ENCODE data around the gene STOX1. TPM values are rescaled to one million over a fixed set of nuclear protein-coding genes. Genes with fewer than 3 reads are reported as not detected.

The STOX1 gene
- total RNA-seq, 1 experiment from 2014 or later: 1.9 TPM

GRCh38 chr10:68876246-68877138 lies 49.2 kb downstream of the STOX1 start:
- H3K9me3 Mint-ChIP-seq: no peaks in the 10 kb centered on the region
- peaks cover 47% of the 10 kb centered on the region for H3K4me1 Mint-ChIP-seq
- POLR2A ChIA-PET: interaction anchor here (0.5 kb wide), 1 partner anchor 67 kb away, joined by 9 read pairs; no protein-coding TSS in a partner anchor
- H3K4me3 Mint-ChIP-seq: no peak overlapping the region
- ATAC-seq (no peak), DNase-seq (ENCODE audit: low spot score) (no peak)
- CTCF ChIA-PET: no interaction called here
- TF ChIP-seq ZNF396 (CRISPR knock-in tag; IDR thresholded peaks at IDR 0.05; ENCODE audit: borderline replicate concordance) (no peak), ERG (CRISPR knock-in tag; IDR thresholded peaks at IDR 0.05) (no peak), CTCF (IDR thresholded peaks at IDR 0.05) (no peak), ZNF219 (CRISPR knock-in tag; IDR thresholded peaks at IDR 0.05; ENCODE audit: borderline replicate concordance) (no peak), ZNF423 (CRISPR knock-in tag; IDR thresholded peaks at IDR 0.05) (no peak), E2F1 (CRISPR knock-in tag; IDR thresholded peaks at IDR 0.05) (no peak), ATF1 (CRISPR knock-in tag; IDR thresholded peaks at IDR 0.05) (no peak), FOXP1 (CRISPR knock-in tag; IDR thresholded peaks at IDR 0.05; ENCODE audit: borderline replicate concordance) (no peak), EMX1 (CRISPR knock-in tag; IDR thresholded peaks at IDR 0.05) (no peak), E2F5 (CRISPR knock-in tag; IDR thresholded peaks at IDR 0.05) (no peak), NFYB (CRISPR knock-in tag; conservative IDR thresholded peaks at IDR 0.05; ENCODE audit: low read depth) (no peak), MYBL2 (CRISPR knock-in tag; IDR thresholded peaks at IDR 0.05) (no peak)
- TF ChIP-seq, protein P1, sequence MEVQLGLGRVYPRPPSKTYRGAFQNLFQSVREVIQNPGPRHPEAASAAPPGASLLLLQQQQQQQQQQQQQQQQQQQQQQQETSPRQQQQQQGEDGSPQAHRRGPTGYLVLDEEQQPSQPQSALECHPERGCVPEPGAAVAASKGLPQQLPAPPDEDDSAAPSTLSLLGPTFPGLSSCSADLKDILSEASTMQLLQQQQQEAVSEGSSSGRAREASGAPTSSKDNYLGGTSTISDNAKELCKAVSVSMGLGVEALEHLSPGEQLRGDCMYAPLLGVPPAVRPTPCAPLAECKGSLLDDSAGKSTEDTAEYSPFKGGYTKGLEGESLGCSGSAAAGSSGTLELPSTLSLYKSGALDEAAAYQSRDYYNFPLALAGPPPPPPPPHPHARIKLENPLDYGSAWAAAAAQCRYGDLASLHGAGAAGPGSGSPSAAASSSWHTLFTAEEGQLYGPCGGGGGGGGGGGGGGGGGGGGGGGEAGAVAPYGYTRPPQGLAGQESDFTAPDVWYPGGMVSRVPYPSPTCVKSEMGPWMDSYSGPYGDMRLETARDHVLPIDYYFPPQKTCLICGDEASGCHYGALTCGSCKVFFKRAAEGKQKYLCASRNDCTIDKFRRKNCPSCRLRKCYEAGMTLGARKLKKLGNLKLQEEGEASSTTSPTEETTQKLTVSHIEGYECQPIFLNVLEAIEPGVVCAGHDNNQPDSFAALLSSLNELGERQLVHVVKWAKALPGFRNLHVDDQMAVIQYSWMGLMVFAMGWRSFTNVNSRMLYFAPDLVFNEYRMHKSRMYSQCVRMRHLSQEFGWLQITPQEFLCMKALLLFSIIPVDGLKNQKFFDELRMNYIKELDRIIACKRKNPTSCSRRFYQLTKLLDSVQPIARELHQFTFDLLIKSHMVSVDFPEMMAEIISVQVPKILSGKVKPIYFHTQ (CRISPR knock-in tag; IDR thresholded peaks at IDR 0.05): no peak
- H3K36me3 Mint-ChIP-seq: no peaks in the 10 kb centered on the region
- H3K27me3 Mint-ChIP-seq (ENCODE audit: low read depth): no peaks in the 10 kb centered on the region
- H3K27ac Mint-ChIP-seq: peak overlapping the region; percentile 11; the same call in 1 of the 2 replicates

DNA sequence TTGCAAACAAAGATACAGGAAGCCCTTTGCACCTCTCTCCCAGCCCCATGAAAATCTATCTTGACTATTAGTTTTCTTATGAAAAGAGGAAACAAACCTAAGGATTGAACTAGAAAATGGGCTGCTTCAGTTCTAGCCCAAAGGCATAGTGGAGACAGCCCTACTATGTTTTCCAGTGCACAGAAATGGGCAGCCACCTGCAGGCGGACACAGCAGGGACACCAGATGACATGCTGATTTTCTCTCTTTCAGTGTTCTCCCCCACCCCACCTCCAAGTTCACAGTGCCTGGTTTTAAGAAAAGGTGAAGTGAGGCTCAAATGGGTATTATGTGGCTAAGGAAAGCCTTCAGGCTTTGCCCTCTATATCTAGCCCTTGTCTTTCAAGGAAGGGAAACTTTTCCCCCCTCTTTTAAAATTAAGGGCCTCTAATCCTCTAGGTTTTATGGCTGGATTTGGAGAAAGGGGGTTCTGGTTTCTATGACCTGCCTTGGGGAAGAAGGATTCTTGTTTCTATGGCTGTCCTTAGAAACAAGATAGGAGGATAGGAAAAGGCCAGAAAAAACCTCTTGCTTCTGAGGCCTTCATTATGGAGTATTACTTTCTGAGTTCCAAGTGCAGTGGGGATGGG lies 50.3 kb downstream of the STOX1 start:
- Mint-ChIP-seq H3K36me3 (no peaks in the 10 kb centered on the region), H3K27ac (no peak overlapping the region), H3K4me3 (no peak overlapping the region), H3K27me3 (ENCODE audit: low read depth) (no peaks in the 10 kb centered on the region), H3K9me3 (no peaks in the 10 kb centered on the region), H3K4me1 (peaks cover 38% of the 10 kb centered on the region)
- CTCF ChIA-PET: no interaction called here
- TF ChIP-seq ZNF423 (CRISPR knock-in tag; IDR thresholded peaks at IDR 0.05) (peak; percentile 97), CBFB (CRISPR knock-in tag; IDR thresholded peaks at IDR 0.05; ENCODE audit: low read depth) (no peak), GRHL2 (CRISPR knock-in tag; IDR thresholded peaks at IDR 0.05; ENCODE audit: insufficient replicate concordance, severe bottlenecking) (no peak), ZNF263 (CRISPR knock-in tag; IDR thresholded peaks at IDR 0.05; ENCODE audit: low read depth) (no peak)
- TF ChIP-seq, protein P2, sequence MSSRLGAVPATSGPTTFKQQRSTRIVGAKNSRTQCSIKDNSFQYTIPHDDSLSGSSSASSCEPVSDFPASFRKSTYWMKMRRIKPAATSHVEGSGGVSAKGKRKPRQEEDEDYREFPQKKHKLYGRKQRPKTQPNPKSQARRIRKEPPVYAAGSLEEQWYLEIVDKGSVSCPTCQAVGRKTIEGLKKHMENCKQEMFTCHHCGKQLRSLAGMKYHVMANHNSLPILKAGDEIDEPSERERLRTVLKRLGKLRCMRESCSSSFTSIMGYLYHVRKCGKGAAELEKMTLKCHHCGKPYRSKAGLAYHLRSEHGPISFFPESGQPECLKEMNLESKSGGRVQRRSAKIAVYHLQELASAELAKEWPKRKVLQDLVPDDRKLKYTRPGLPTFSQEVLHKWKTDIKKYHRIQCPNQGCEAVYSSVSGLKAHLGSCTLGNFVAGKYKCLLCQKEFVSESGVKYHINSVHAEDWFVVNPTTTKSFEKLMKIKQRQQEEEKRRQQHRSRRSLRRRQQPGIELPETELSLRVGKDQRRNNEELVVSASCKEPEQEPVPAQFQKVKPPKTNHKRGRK (CRISPR knock-in tag; IDR thresholded peaks at IDR 0.05; ENCODE audit: borderline replicate concordance): no peak
- DNase-seq (ENCODE audit: low spot score) (peak; percentile 28), ATAC-seq (peak; percentile 50)
- POLR2A ChIA-PET: no interaction called here

All from WTC11 (cell line).